Ishikawa (cell line): Measurements from ENCODE around the gene ANO4.

Experiments used
- CEBPB ChIP-seq: IDR thresholded peaks from 2 replicates; pipeline ENCODE4 v1.6.1; 2012
- EP300 ChIP-seq: IDR thresholded peaks from 2 replicates; pipeline ENCODE4 v1.6.1; 2012; ENCODE audit warnings: borderline replicate concordance
- YY1 ChIP-seq: IDR thresholded peaks from 2 replicates; pipeline ENCODE4 v1.6.1; 2012; ENCODE audit warnings: low read depth

- TF ChIP-seq YY1 (no peak), EP300 (no peak), CEBPB (no peak)
These were observed 190.2 kb downstream of the ANO4 start for GRCh38 chr12:100984796-100985195.
